Measurements from ENCODE around the gene TMEM109. TPM values are rescaled to one million over a fixed set of nuclear protein-coding genes. Genes with fewer than 3 reads are reported as not detected.

Gene TMEM109
- total and polyA plus RNA-seq, 2 experiments from 2014 or later: 17.4 to 17.7 TPM

- no peaks in the 10 kb centered on the region for H3K27me3 ChIP-seq (ENCODE audit: insufficient read depth)
- peak overlapping the region; percentile 86 for H3K4me3 ChIP-seq
- peaks cover 9% of the 10 kb centered on the region for H3K36me3 ChIP-seq (ENCODE audit: insufficient read depth)
- H3K4me1 ChIP-seq (ENCODE audit: insufficient read depth): peaks cover 12% of the 10 kb centered on the region
- Mint-ChIP-seq H3K36me3 (ENCODE audit: low read depth) (peaks cover 31% of the 10 kb centered on the region), H3K27me3 (ENCODE audit: insufficient read depth, low read depth, poor library complexity) (no peaks in the 10 kb centered on the region), H3K27ac (peak overlapping the region; percentile 92), H3K4me1 (peaks cover 16% of the 10 kb centered on the region), H3K9me3 (no peaks in the 10 kb centered on the region), H3K4me3 (peak overlapping the region; percentile 77)
- H3F3A ChIP-seq (replicated peaks; ENCODE audit: low read depth): peaks cover 5% of the 10 kb centered on the region; the same call in 1 of the 2 replicates
- H2AFZ ChIP-seq: peak overlapping the region; percentile 72; the same call in 1 of the 2 replicates
- peak; percentile 5; the same call in 2 of the 3 replicates for ATAC-seq
- peak overlapping the region; percentile 98 for H3K4me2 ChIP-seq
- H3K9me2 ChIP-seq (ENCODE audit: insufficient read depth): no peaks in the 10 kb centered on the region
- H3K79me2 ChIP-seq (replicated peaks; ENCODE audit: insufficient read depth): peaks cover 38% of the 10 kb centered on the region
- no peak for TF ChIP-seq EZH2 (IDR thresholded peaks at IDR 0.05; ENCODE audit: low read depth, unreplicated experiment)
- TF ChIP-seq CREB1 (CRISPR knock-in tag; IDR thresholded peaks at IDR 0.05; ENCODE audit: low read depth): 0 out of 2 replicates have a peak, but pooled peaks have one; percentile 12
- no peak for TF ChIP-seq REST (IDR thresholded peaks at IDR 0.05; ENCODE audit: unreplicated experiment)
- no peak for TF ChIP-seq CTCF (conservative IDR thresholded peaks at IDR 0.05; ENCODE audit: low read depth in 2 of 2)
- peak overlapping the region; percentile 90 for H3K27ac ChIP-seq (ENCODE audit: low read depth)
- peak; percentile 11 for DNase-seq (ENCODE audit: low spot score)
- H4K20me1 ChIP-seq (replicated peaks; ENCODE audit: insufficient read depth): peaks cover 25% of the 10 kb centered on the region
Observed at GRCh38 chr11:60905551-60906113, 8.3 kb upstream of the TMEM109 start.

GRCh38 chr11:60906132-60906972, 7.6 kb upstream of the TMEM109 start, which contains the start of gene PRPF19:
TSS of gene PRPF19 (minus strand) at chr11:60906585. CDS start at chr11:60906382, 203 bp downstream.
- Histone ChIP-seq H3K36me3 (ENCODE audit: insufficient read depth) (peaks cover 9% of the 10 kb centered on the region), H4K20me1 (replicated peaks; ENCODE audit: insufficient read depth) (peaks cover 25% of the 10 kb centered on the region), H3K79me2 (replicated peaks; ENCODE audit: insufficient read depth) (peaks cover 38% of the 10 kb centered on the region), H3K4me1 (ENCODE audit: insufficient read depth) (peaks cover 12% of the 10 kb centered on the region), H3K27me3 (ENCODE audit: insufficient read depth) (no peaks in the 10 kb centered on the region), H2AFZ (peak within 1 kb of the TSS; percentile 72; the same call in 1 of the 2 replicates), H3F3A (replicated peaks; ENCODE audit: low read depth) (peaks cover 5% of the 10 kb centered on the region; the same call in 1 of the 2 replicates), H3K4me2 (peak within 1 kb of the TSS; percentile 98), H3K9me2 (ENCODE audit: insufficient read depth) (no peaks in the 10 kb centered on the region), H3K4me3 (peak within 1 kb of the TSS; percentile 86), H3K27ac (ENCODE audit: low read depth) (peak within 1 kb of the TSS; percentile 90)
- peak; percentile 93 for ATAC-seq
- Mint-ChIP-seq H3K27me3 (ENCODE audit: insufficient read depth, low read depth, poor library complexity) (no peaks in the 10 kb centered on the region), H3K4me1 (peaks cover 16% of the 10 kb centered on the region), H3K4me3 (peak within 1 kb of the TSS; percentile 77), H3K36me3 (ENCODE audit: low read depth) (peaks cover 24% of the 10 kb centered on the region), H3K9me3 (no peaks in the 10 kb centered on the region), H3K27ac (peak within 1 kb of the TSS; percentile 93)
- DNase-seq (ENCODE audit: low spot score): peak; percentile 99
- no peak for TF ChIP-seq REST (IDR thresholded peaks at IDR 0.05; ENCODE audit: unreplicated experiment)
- no peak for TF ChIP-seq ZNF114 (CRISPR knock-in tag; IDR thresholded peaks at IDR 0.05)
- no peak for TF ChIP-seq CTCF (conservative IDR thresholded peaks at IDR 0.05; ENCODE audit: low read depth in 2 of 2)
- 0 out of 2 replicates have a peak, but pooled peaks have one; percentile 25 for TF ChIP-seq CREB1 (CRISPR knock-in tag; IDR thresholded peaks at IDR 0.05; ENCODE audit: low read depth)

All from GM23338 (cell line).